ENCODE data around the gene MYO19.
A peak's percentile ranks its signal among the peaks of the same experiment; 100 is the strongest.
"Not testable (repeated sequence)": the region's sequence is repeated elsewhere in the genome, so short reads cannot be mapped to it uniquely, and the experiment has no call there.

The MYO19 gene

DNA sequence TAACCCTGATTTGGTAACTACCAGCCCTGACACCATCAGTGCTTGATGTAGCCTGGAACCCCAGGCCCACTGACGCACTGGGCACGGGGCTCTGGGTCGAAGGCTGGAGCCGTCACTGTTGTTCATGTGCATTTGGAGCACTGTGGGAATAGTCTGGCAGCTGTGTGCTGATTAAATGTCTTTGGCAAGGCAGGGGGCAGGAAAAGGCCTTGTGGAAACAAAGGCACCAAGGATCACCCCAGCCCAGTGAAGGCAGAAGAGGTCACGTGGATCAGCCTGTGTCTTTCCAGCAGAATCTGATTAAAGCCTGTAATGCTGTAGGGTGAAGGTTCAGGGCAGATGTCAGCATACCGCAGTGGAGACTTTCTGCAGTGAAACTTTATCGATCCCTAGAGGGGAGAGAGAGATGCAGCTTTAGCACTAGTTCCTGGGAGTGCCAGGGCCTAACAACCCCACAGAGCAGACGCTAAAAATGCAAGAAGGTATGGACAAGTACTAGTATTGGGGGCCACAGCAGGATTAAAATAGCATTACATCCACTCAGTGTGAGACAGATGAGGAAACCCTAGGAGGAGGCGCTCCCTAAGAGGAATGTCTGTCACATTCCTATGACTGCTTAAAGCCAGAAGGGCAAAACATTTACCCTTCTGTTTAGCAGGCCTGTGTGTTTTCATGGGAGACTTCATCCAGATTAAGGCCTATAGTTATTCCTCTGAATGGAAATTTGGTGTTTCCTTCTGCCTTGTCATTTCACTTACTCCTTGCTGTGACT, 38.5 kb downstream of the MYO19 start:
- DNase-seq, result no peak

DNA sequence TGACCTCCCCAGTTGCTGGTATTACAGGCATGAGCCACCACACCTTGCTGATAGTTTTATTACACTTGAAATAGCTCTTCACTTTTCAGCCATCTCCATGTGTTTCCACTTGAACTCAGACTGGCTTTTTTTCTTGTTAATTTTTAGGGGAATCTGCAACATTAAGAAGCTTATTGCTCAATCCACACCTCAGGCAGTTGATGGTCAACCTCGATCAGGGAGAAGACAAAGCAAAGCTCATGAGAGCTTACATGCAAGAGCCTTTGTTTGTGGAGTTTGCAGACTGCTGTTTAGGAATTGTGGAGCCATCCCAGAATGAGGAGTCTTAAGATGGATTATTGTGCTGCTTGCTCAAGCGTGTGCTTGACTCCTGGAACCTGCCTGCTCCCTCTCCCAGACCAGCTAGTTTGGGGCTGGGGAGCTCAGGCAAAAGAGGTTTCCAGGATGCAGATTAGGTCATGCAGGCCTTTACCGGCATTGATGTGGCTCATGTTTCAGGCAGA, 39.5 kb downstream of the MYO19 start:
- no peak for DNase-seq

DNA sequence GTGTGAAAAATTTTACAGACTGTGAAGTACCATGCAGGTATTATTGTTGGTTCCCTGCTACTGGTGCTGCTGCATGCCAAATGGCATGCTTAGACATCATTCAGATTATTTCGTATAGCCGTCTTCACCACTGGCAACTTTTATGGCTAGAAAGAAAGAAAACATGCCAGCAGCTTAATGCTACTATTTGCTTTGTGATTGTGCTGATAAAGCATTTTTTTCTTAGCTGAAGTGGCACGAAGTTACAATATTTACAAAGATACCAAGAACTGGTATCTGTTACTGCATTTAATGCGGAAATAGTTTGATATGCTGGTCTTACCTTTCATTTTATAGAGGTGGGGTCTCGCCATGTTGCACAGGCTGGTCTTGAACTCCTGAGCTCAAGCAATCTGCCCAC, 40.0 kb downstream of the MYO19 start:
- DNase-seq, result no peak

DNA sequence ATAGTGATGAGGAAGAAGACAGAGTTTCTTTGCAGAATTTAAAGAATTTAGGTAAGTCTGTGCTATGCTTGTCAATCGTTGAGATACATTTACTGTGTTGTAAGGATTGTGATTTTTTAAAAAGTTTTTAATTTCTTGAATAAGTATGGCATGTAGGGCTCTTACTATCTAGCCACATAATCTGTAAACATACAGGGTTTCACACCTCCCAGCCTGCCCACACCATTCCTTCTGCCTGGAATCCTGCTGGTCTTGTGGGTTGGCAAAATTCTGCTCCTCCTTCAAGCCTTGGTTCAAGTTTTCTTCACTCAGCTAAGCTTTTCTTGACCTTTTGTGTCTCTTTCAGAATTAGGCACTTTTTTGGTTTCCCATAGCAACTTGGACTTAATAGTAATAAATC, 40.7 kb downstream of the MYO19 start:
- DNase-seq, result no peak

DNA sequence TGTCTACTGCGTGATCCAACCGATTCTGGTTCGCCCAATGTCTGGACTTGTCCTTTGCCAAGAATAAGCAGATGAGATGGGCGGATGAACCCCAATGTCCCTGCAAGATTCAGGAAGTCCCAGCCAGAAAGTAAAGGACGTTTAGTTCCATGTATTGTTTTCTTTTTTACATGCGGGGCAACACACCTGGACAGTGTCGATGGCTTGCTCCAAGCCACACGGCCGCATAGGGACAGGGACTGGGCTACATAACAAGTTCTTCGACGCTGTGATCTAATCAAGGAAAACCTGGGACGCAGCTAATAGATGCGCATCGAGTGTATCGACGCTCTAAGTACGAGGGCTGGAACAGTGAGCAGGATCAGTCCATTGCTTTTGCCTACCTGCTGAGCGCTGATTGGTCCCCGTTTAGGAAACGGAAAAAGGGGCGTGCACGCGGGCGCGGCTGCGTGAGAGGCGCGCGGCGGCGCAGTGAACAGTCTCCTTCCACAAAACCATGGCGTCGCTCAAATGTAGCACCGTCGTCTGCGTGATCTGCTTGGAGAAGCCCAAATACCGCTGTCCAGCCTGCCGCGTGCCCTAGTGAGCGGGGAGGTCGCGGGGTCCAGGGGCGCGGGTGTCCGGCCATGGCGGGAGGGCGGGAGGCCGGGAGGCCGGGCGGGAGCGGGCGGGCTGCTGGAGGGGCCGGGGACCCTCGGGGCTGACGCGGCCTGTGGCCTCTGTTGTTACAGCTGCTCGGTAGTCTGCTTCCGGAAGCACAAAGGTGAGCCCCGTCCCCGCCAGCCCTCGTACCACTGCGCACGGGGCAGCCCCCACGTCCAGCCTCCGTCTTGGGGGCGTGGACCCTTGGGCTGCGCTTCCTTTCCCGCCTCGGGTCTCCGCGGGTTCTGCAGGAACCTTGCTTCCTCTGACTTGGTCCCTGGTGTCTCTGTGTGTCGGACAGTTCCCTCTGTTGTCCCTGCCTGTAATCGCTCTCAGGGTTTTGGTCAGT, 48.2 kb downstream of the MYO19 start, which contains the start of gene ZNHIT3:
ZNHIT3 (plus strand) TSS at position 478 of the 991 bp plus-strand sequence; CDS start at position 497, 19 bp downstream.
- peak; percentile 97 for DNase-seq

DNA sequence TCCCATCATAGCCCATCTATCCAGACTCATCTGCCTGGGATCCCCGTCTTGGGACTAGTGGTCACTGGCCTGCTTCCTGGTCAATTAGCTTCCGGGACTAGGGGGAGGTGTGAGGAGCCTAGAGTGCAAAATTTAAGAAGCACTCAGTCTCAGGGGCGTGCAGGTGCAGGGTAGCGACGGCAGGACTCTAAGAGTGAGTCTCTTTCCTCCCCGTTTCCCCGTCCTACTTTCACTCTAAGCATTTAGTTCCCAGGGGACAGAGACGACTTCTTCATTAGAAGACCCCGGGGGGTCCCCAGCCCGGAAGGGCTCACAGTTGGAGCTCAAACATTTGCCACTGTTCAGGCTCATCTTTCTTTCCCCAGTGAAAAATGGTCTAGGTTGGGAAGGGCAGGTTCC, 48.9 kb downstream of the MYO19 start:
- DNase-seq, result no peak

DNA sequence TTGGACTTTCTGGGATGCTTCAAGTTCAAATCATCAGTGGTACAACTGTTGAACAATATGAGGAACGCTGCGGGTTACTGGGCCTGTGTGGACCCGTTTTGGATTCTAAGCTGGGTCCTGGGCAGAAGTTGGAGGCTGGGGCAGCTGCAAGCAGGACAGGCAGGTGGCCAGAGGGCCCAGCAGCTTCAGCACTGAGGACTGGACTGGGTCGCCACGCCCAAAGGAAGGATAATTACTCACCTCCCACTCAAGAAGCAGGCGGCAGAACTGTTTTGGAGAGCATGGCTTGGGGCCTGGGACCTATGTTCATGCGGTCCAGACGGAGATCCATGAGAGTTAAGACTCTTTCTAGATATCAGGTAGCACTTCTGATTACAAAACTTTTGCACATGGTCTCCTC, 49.6 kb downstream of the MYO19 start:
- no peak for DNase-seq

DNA sequence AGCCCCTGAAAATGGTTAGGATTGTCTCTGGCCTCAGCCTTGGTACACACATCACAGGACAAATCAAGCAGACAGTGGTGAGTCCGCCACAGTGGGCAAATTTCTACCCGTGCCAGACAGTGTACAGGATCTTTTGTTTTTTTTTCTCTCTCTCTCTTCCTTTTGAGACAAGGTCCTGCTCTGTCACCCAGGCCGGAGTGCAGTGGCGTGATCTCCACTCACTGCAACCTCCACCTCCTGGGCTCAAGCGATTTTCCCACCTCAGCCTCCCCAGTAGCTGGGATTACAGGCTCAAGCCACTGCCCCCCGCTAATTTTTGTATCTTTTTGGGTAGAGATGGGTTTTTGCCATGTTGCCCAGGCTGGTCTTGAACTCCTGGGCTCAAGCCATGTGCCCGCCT, 50.6 kb downstream of the MYO19 start:
- DNase-seq, result not testable (repeated sequence)

DNA sequence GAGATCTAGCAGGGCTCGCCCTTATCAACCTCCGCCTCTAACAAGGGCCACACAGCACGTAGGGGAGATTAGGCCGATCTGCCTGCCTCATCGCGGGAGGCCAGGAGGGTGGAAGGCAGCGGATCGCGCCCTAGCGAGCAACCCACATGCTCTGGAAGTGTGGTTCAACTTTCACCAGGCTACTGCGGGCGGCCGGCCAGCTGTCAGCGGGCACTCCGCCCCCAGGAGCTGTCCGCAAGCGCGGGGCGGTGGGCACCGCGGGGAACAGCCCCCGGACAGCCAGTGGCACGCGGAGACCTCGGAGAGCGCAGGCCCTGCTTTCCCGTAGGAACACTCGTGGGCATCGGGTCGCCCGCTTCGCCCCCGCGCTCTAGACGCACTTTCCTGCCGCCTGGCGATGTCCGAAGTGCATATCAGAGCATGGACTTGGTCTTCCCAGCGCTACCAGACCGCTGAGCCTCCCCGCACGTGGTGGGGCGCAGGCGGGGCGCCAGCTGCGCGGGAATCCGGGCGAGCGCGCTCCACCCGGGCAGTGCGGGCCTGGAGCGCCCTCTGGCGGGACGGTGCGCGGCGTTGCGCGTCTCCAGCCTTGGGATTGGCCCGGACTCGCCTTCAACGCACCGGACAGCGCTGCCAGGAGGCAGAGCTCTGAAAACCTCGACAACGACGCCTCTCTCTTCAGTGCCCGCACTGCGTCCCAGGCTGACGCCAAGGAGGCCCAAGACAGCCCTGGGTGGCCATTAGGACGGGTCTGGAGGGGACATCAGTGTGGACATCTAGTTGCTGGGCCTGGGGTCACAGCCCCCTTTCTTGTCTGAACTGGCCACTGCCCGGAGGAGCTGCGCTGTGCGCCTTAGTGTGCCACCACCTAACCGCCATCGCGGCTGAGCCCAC, 51.8 kb downstream of the MYO19 start:
- peak; percentile 95 for DNase-seq

DNA sequence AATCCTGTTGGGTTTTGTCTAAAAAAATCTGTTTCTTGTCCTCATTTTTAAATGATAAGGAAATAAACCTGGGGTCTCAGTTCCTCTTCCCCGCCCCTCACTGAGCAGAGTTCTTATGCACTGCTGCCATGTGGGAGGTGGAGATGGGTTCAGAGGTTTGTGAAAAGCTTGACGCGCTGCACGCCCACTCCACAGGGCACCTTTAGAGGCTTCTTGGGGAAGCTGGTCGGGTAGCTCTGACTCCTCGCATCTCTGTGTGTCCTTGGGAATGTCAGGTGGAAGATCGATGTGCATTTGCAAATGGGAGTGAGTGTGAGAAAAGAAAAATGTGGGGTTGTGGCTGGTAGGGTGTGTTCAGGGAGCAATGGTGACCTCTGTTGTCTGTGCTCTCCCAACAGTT, 52.8 kb downstream of the MYO19 start:
- no peak for DNase-seq

DNA sequence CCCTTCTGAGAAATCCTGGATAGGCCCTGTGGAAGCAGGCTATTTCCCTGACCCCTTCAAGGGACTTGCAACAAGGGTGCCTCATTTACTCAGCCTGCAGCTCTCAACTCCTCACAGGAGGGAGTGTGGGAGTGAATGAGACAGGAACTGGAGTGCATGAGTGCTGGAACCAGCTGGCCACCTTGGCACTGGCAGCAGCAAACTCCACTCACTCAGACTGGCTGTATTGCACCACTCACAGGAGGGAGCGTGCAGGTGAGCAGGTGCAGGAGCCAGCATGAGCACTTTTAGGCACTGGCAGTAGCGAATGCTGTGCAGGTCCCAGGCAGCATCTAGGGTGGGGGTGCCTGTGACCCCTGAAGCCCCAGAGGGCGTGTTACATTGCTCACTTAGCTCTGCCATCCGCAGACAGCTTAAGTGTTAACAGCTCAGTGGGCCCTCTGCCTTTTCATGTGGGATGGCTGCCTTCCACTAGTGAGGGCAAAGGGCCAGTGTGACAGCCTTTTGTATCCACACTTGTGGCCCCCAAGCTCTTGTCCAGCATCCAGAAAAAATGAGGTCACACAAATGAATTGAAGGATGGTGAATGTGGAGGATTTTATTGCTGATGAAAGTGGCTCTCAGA, 59.2 kb downstream of the MYO19 start:
- DNase-seq, result no peak

DNA sequence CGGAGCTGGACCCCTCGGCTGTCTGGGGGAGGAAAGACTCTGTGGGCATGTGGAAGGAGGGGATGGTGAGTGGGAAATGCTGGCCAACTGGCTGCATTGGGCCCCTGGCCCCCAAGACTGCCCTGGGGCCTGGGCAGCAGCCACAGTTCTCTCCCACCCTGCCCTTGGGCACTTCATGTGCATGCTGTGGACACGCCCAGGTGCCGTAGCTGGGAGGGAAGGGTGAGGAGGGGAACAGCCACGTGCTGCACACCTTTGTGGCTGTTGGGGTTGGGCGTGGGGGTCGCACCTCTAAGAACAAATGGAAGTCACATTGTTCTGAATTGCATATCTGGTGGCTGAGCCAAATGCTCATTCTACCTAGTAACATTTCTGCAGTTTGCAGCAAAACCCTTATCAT, 60.1 kb downstream of the MYO19 start:
- no peak for DNase-seq

DNA sequence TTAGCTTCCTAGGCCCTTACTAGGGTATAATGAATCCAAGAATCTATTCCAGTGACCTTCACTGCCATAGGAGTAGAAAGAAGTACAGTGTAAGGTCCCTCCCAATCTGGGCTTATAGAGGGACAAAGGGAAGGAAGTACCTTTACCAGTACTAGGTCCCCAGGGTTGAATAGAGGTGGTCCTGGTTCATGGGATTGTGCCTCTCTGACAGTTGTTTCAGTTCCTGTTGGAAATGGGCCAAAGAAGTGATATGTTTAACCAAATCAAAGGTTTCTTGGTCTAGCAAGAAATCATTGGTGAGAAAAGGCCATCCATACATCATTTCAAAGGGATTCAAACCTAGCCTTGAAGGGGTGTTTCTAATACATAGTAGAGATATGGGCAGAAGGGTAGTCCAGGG, 64.2 kb downstream of the MYO19 start:
- DNase-seq, result no peak

DNA sequence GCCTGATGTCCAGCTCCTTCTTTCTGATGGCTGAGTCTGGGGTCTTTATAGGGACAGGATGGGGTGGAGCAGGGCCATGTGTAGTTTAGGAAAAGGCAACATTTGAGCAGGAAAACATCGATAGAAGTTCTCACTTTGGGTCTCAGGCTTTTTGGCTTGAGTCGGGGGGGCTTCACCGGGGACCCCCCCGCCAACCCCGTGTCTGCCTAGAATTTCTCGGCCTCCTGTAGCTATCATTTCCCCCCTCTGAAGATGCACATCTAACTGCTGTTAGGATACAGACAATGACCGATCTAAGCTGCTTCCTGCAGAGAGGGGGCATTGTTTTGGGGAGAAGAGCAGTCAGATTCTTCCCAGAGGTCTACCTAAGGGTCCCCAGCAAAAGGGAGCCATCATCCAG, 64.9 kb downstream of the MYO19 start:
- no peak for DNase-seq

DNA sequence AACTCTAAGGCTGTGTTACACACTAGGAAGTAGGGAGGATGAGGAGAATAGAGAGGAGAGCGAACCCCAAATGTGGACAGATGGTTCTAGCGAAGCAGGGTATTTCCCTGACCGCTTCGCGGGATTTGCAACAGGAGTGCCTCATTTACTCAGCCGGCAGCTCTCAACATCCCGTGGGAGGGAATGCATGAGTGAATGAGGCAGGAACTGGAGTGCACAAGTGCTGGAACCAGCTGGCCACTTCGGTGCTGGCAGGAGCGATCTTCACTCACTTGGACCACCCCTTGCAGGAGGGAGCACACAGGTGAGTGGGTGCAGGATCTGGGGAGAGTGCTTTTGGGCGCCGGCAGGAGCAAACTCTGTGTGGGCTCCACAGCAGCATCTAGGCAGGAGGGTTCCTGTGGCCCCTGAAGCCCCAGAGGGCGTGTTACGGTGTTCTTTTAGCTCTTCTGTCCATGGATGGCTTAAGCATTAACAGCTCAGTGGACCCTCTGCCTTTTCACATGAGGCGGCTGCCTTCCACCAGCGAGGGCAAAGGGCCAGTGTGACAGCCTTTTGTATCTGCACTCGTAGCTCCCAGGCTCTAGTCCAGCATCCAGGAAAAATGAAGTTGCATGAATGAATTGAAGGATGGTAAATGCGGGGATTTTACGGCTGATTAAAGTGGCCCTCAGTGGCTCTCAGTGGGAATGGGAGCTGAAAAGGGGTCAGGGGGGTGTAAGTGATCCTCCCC, 65.6 kb downstream of the MYO19 start:
- peak; percentile 60 for DNase-seq

DNA sequence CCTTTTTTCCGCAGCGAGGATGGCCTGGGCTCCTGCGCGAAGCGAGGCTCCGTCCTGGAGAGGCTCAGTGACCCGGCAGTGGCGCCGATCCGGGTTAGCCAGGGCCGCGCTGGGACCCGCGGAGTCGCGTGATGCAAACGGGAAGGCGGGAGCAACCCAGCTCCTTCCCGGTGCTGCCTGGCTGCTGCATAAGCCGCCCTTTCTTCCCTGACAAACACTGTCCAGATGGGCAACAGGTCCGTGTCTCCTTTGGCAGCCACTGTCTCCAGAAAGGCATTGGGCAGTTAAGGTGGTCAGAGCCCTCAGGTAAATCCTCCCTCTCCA, 69.9 kb downstream of the MYO19 start:
- peak; percentile 15 for DNase-seq

DNA sequence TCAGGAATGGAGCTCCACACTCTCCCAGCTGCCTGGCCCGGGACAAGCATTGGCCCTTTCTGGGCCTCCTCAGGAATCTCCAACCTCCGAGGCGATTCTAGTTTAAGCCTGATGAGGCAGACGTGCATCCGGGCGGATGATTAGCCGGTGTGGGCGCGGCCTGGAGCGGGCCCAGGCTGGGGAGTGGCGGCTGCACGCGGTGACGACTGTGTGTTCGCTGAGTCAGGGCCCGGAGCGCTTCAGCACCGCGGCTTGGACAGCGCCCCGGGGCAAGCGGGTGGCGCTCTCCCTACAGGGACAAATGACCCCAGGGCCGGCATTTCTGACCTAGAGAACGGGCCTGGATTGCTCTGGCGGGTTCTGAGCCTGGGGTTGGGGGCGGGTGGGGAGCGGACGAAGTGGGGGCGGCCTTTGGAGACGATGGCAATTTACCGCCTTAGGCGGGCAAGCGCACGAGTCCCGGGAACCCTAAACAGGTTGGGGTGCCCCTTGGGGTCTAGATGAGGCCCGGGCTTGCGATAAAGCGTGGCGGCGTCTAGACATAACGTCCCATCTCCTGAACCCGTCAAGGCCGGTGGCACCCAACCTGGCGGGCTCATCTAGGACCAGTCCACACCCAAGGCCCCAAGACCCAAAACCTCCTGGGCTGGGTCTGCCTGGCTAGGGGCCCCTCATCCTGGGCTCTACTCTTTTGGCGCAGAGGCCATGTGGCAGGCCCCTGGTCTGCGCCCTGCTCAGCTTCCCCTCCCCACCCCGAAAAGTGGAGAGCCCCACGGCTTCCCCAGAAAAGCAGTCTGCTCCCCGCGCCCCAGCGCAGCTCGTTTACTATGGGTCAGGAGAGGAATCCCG, 70.5 kb downstream of the MYO19 start:
- peak; percentile 93 for DNase-seq

DNA sequence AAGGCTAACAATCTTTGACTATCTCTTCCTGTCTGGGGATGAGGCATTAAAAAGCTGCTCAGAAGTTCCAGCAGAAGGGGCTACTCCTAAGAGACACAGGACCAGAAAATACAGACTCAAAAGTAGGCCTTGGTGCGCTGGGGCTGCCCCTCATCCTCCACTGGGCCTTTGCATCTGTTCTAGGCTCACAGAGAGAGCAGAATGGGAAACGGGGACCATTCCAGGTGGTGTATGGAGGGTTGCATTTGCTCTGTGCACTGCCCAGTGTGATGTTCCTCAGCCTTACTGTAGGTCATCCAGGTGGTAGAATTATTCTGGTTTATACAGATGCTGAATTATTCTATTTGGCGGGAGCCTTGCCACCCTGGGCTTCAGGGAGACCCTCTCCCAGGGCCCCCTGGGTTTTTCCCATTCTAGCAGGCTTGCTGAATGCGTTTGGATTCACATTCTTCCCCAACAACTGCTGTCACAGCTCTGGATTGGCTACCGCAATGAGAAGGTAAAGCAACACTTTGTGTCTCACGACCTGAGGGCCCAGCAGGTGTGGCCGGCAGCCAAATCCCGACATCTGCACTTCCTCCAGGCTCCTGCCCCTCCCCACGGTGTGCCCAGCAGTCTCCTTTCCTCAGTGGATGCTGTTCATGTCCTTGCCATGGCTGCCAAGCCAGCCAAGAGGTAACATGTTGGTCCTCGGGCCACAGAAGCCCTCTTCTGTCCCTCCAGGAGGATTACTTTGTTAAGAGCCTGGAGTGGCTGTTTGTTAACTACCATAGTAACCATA, 73.1 kb downstream of the MYO19 start:
- no peak for DNase-seq

DNA sequence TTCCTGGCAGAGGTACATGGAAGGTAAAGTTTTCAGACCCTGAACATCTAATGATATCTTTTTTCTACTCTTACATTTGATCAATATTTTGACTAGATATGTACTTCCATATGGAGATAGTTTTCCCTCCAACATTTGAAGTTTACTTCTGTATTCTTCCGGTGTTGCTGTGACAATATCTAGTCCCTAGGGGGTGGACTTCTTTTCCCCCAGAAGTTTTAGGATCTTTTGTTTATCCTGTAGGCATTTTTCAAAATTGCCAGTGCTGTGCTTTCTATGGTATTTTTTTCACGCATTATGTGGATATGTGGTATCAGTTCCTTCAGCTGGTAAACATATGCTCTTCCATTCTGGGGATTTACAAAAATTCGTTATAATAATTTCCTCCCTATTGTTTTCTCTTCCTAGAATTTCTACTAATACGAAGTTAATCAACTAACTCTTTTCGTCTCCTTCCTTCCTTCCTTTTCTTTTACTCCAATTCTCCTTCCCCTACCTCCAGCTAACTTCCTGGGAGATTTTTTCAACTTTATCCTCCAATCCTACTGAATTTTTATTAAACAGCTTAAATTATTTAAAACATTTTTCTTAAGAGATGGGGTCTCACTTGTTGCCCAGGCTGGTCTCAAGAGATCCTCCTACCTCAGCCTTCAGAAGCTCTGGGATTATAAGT, 74.3 kb downstream of the MYO19 start:
- DNase-seq, result no peak
